ACHN (cell line): Measurements from ENCODE around the gene ACTL10.

Experiments
- DNase-seq: peaks from one replicate; pipeline ENCODE4 v3.0.0-alpha.2; 2015
- in situ Hi-C: cut with HindIII; loops from 2 replicates; pipeline ENCODE4 v1.10.0; 2017; ENCODE audit warnings: low sequenced_read_pairs, low pct_ligation_motif_present, low pct_unique_long_range_greater_than_20kb

The ACTL10 gene

GRCh38 chr20:33659341-33660034 is 7.3 kb upstream of the ACTL10 start:
- in situ Hi-C loops: no loop called here
- no peak for DNase-seq

DNA sequence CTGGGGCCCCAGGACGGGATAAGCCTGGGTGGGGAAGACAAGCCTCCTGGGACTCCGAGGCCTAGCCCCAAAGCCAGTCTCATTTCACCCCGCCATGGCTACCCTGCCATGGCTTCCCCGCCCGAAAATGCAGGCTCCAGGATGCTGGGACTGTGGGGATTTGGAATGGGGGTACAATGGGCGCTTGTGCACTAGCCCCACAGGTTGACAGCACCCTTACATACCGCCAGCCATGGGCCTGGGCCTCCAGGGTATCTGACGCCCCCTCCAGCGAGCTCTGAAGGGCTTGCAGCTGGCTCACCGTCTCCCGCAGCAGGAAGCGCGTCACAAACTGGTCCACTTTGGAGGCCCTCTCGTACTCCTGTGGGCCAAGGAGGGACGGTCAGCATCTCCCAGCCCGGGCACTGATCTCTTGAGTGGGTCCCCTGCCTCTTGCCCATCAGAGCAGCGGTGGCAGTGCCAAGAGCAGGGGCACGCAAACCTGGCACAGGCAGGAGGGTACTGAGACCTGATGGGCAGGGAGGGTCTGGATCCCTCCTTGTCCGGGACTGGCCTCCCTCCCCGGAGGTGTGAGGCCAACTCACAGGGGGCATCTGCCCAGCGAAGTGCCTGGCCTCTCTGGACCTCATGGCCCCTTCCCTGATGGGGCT is 6.6 kb upstream of the ACTL10 start:
- no peak for DNase-seq
- in situ Hi-C loops: no loop called here

- no peak for DNase-seq
- in situ Hi-C loops: no loop called here
Observed at GRCh38 chr20:33660685-33661058, 6.1 kb upstream of the ACTL10 start.

DNA sequence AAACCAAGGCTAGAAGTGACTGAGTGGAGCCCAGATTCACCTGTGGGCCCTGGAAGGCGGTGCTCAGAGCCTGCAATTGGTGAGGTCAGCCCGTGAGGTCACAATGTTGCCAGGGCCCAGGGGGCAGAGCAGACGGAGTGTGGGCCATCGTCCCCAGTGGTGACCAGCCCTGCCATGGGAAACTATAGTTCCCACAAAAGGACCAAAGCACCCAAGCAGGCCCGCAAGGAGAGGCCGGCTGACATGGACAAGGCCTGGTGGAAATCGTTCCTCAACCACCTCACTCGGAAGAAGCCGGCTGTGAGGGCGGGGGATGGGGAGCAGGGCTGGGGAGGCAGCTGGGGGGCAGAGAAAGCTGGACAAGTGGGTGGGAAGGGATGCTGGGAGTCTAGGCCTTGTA is 4.6 kb upstream of the ACTL10 start, which contains the start of gene C20orf144:
Gene C20orf144, plus strand, starts transcription at position 156 of the 400 bp plus-strand sequence. Its CDS starts 19 bp downstream, at position 175.
- in situ Hi-C loops: no loop called here
- no peak for DNase-seq

GRCh38 chr20:33663161-33664084 is 3.3 kb upstream of the ACTL10 start:
- in situ Hi-C loops: no loop called here
- DNase-seq: peak; percentile 74

- DNase-seq: no peak
Observed at GRCh38 chr20:33664085-33664761, 2.5 kb upstream of the ACTL10 start.

GRCh38 chr20:33664762-33665144 is 2.0 kb upstream of the ACTL10 start:
- in situ Hi-C loops: no loop called here
- no peak for DNase-seq

More at GRCh38 chr20:33664085-33664761, 2.5 kb upstream of the ACTL10 start:
- in situ Hi-C loops: no loop called here

GRCh38 chr20:33667245-33667675 is 517 bp downstream of the ACTL10 start:
- no peak for DNase-seq
- in situ Hi-C loops: no loop called here

- in situ Hi-C loops: no loop called here
- DNase-seq: peak; percentile 35
Observed at GRCh38 chr20:33667676-33668465, 1.1 kb downstream of the ACTL10 start.

DNA sequence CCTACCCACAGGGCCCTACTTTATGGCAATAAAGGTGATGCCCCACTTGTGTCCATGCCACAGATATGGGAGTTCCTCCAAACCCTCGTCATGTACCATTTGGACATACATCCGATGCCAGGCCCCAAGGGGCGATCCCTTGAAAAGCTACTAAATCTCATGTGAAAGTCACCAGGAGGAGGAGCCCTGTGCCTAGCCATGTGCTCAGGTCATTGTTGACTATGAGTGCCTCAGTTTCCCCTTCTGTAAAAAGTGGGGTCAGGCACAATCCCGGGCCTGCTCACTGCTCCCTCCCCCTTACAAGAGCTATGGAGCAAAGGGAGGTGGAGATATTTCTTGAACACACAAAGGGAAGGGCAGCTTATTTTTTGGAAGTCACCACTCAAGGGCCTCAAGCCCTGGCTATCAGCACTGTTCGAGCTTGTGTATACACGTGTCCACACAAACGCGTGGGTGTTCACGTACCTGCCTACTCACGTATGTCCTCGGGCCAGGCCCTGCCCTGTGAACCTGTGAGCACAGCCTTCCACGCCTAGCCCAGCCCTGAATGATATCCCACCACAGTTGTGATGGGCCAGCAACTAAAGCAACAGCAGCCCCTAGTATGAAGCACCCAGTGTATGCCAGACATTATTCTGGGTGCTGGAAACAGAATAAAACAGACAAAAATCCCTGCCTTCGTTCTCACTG is 1.9 kb downstream of the ACTL10 start:
- in situ Hi-C loops: no loop called here
- DNase-seq: no peak

DNA sequence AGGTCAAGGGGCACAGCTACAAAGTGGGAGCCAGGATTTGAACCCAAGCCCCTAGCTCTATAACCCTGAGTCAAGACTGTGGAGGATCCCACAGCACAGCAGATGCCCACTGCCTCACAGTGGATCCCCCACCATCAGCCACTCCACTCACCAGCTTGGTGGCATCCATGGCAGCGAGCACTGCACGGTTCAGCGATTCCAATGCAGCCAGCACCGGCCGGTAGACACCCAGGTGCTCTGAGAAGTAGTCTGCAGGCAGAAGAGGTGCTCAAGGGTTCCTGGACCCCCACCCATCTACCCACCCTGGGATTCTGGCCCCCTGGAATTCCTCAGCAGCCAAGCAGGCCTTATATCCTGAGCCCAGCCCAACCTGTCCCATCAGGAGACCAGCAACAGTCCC is 2.5 kb downstream of the ACTL10 start:
- no peak for DNase-seq
- in situ Hi-C loops: no loop called here

- no peak for DNase-seq
- in situ Hi-C loops: no loop called here
Observed at GRCh38 chr20:33669873-33670640, 3.3 kb downstream of the ACTL10 start.

GRCh38 chr20:33670715-33671499 is 4.2 kb downstream of the ACTL10 start:
- no peak for DNase-seq
- in situ Hi-C loops: no loop called here

DNA sequence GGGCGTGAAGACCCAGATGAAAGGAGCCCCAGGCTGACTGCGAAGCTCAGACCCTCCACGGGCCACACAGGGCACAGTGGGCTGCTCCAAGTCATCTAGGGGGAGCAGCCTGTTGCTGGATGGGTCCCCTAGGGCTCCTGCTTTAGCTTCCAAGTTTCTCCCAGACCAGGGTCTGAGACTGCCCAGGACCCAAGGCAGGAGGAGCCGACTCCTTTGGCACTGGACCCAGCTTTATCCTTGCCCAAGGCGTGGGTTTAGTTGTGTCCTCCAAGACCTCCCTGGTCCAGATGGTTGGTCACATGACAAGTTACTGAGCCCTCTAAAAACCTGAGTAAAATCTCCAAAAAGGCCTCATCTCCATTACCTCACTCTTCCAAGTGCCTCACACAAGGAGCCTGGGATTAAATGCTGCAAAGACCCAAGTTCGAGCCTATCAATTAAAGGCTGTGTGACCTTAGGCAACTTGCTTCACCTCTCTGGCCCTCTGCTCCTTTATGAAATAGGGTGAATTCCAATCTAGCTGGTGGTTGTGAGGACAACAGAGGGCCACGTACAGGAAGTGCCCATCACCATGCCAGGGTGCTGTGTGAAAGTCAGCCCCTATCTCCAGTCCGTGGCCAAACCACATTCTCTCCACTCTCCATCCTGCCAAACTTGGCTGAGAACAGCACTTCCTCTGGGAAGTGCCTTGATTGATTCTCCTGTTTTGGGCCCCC is 5.0 kb downstream of the ACTL10 start:
- no peak for DNase-seq
- in situ Hi-C loops: no loop called here

DNA sequence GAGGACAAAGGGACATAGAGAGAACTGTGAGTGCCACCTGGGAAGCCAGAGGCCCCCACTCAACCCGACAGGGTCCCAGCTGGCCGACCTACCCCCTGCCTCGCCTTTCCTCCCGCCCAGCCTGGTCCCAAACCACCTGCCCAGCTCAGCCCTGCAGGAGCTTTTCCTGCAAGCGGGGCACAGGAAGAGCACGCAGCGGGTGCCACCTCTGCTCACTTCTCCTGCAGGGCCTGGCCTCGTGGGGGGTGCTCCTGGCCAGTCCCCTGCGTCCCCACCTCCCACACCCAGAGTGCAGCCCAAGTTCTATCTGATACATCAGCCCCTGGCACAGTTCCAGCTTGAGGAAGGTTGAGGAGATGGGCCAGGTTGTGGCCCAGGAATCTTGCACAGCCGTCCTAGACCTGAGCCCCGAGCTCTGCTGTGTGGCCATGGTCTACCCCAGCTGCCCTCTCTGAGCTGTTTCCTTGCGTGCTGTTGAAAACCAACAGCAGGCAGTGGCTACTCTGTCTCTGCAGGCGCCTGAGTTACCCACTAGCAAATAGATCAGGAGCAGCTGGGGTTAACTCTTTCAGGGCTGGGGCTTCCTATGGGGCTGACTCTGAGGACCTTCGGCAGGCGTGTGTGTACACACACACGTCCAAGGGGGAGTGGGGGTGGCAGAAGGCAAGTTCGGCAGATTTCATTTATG is 5.8 kb downstream of the ACTL10 start:
- in situ Hi-C loops: no loop called here
- DNase-seq: no peak
